HG02642 (cell line): ENCODE measurements around the gene SOX9.
"Not testable (repeated sequence)": the region's sequence is repeated elsewhere in the genome, so short reads cannot be mapped to it uniquely, and the experiment has no call there.

Experiments used
- ATAC-seq: cut with Tn5 transposase; IDR thresholded peaks from one replicate; pipeline ENCODE4 v1.9.1; 2021; ENCODE audit warnings: mild to moderate bottlenecking; ENCODE audit not compliant: unreplicated experiment, poor library complexity

The SOX9 gene

DNA sequence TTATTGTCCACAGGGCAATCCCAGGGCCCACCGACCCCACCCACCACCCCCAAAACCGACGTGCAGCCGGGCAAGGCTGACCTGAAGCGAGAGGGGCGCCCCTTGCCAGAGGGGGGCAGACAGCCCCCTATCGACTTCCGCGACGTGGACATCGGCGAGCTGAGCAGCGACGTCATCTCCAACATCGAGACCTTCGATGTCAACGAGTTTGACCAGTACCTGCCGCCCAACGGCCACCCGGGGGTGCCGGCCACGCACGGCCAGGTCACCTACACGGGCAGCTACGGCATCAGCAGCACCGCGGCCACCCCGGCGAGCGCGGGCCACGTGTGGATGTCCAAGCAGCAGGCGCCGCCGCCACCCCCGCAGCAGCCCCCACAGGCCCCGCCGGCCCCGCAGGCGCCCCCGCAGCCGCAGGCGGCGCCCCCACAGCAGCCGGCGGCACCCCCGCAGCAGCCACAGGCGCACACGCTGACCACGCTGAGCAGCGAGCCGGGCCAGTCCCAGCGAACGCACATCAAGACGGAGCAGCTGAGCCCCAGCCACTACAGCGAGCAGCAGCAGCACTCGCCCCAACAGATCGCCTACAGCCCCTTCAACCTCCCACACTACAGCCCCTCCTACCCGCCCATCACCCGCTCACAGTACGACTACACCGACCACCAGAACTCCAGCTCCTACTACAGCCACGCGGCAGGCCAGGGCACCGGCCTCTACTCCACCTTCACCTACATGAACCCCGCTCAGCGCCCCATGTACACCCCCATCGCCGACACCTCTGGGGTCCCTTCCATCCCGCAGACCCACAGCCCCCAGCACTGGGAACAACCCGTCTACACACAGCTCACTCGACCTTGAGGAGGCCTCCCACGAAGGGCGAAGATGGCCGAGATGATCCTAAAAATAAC, 3.0 kb downstream of the SOX9 start:
- ATAC-seq: no peak

DNA sequence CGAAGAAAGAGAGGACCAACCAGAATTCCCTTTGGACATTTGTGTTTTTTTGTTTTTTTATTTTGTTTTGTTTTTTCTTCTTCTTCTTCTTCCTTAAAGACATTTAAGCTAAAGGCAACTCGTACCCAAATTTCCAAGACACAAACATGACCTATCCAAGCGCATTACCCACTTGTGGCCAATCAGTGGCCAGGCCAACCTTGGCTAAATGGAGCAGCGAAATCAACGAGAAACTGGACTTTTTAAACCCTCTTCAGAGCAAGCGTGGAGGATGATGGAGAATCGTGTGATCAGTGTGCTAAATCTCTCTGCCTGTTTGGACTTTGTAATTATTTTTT, 3.6 kb downstream of the SOX9 start:
- ATAC-seq: no peak

DNA sequence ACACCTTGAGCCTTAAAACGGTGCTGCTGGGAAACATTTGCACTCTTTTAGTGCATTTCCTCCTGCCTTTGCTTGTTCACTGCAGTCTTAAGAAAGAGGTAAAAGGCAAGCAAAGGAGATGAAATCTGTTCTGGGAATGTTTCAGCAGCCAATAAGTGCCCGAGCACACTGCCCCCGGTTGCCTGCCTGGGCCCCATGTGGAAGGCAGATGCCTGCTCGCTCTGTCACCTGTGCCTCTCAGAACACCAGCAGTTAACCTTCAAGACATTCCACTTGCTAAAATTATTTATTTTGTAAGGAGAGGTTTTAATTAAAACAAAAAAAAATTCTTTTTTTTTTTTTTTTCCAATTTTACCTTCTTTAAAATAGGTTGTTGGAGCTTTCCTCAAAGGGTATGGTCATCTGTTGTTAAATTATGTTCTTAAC, 4.4 kb downstream of the SOX9 start:
- ATAC-seq: no peak

DNA sequence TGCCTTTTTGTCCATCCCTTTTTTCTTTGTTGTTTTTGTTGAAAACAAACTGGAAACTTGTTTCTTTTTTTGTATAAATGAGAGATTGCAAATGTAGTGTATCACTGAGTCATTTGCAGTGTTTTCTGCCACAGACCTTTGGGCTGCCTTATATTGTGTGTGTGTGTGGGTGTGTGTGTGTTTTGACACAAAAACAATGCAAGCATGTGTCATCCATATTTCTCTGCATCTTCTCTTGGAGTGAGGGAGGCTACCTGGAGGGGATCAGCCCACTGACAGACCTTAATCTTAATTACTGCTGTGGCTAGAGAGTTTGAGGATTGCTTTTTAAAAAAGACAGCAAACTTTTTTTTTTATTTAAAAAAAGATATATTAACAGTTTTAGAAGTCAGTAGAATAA, 4.9 kb downstream of the SOX9 start:
- no peak for ATAC-seq

DNA sequence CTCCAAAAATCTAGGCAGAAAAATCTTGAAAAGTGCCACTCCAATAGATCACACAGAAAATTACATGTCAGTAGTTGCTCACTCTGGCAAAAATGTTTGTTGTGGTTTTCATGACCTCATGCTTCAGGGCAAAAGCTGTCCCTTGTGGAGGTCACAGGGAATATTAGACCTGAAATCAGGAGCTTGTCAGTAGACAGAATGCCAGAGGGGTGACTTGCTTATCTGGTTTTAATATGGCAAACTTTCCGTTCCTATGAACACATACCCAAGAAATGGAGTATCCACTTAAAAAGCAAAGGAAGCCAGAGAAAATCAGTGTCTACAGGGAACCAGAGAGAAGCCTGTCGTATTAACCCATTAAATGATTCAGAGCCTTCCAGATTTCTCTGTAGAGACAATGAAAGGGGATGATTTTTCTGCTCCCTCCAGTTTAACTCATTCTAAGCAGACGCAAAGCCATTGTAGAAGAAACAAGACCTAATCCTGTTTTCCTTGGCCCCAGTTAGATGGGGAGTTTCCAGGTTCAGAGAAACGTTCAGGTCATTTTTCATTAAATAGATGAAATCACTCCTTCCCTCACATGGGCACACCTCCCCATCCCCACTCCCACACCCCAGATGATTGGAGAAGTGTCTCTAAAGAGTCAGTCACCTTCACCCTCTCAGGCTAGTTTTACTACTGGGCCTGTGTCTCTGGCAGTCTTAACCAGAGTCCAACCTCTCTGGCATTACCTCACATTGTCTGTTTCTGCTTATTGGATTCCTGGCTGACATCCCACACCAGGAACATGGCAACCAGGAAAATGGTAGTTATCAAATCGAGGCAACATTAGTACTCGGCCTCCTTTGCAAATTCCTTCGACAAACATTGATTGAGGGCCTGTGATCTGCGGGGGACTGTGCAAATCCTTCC, 6.0 kb downstream of the SOX9 start:
- no peak for ATAC-seq

DNA sequence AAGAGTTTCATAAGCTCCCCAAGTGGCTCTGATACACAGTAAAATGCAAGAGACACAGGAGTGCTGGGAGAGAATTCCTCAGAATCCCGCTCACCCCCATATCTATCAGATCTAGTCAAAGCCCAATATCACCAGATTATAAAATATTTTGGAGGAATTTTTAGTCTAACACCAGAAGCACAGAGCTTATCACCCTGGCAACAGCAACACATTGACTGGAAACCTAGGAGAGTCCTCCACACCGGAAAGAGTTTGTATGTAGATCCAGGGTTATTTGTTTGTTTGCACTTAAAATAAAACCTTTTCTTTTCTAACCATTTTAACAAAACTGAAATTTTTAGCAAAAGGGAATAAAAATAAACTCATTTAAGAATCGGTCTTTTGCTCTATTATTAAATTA, 7.2 kb downstream of the SOX9 start:
- no peak for ATAC-seq

DNA sequence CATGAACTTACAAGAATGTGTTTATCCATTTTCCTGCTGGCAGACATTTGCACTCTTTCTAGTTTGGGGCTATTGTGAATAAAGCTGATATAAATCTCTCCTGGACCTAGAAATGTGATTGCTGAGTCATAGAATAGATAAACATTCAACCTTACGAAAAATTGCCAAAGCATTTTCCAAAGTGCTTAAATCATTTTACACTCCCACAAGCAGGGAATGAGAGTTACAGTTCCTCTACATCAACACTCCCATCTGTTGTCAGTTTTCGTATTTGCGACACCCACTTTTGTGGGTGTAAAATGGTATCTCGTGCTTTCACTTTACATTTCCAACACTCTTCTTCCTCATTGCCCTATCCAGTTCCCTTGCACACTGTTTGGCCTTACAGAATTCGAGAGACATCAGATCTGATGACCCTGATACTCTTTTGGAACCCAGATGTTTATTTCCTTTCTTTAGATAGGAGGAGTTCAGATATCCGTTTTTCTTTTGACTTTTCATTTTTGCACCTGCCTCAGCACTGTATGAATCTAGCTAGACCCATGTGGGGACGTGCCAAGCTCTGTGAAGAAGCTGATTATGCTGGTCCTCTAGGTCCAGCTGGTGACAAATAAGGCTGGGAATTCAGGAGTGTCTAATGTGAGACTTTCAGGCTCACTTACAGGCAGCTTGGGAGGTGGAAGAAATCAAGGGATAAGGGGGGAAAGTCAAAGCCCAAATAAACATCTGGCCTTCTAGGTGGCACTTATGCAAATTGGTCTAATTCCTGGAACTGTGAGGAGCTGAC, 14.0 kb downstream of the SOX9 start:
- ATAC-seq: no peak

DNA sequence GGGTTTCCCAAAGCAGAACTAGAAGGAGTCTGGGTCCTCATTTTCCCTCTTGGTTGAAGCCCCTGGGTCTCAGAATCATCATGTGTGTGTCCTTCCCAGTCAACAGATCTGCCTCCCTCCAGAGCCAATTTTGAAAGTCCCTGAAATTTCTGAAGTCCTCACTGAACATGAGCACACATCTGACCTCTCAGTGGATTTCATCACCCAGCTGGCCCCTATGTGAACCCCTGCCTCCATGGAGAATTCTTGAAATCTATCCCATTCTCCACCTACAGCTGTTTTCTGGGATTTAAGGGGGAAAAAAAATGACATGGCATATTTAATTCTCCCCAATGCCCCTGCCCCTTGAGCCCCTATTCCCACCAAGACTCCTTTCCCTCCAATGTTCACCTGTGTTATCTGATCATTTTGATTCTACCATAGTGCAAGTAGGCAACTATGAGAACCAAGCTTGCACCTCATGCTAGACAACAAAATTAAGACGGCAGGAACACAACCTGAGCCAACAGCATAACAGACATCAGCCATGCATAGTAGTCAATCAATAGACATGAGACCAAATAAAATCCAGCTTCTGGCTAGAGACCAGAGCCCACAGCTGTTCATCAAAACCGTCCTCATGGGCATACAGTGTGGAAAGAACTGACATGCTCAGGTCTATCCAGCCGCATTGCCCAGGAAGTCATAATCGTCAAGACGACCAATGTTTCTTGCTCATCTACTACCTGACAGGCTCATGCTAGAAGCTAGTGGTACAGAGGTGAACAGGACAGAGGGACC, 14.9 kb downstream of the SOX9 start:
- ATAC-seq: no peak

DNA sequence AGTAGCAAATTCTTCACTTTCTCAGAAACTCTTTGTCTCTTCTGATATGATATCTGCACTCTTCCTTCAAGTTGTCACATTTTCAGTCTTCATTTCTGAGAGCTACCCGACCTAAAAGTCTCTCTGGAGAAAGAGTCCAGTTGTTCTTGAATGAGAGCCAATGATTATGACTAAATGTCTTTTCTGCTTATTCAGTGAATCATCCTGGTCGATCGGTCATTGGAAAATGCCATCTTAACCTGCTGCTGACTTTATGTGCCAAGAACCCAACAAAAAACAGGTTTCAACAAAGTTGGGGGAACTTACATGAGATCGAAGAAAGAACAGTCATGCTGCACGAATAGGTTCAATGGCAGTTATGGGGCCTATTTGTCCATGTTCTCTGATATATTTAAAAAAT, 15.9 kb downstream of the SOX9 start:
- no peak for ATAC-seq

DNA sequence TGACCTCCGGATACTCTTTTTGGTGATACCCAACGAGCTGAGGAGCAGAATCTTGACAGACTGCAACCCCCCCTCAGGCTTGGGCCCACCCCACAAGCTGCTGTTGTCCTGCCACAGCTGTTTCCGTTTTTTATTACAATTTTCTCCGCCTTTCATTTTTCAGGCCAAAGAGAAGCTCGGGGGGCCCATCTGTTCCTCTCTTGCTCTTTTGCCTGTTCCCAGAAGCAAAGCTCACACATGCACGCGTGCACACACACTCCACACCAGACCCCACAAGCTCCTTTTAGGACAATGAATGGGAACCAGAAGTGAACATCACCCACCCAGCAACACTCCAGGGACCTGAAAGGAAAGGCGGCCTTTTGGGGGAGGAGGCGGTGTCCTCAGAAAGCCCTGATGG, 16.3 kb downstream of the SOX9 start:
- no peak for ATAC-seq

DNA sequence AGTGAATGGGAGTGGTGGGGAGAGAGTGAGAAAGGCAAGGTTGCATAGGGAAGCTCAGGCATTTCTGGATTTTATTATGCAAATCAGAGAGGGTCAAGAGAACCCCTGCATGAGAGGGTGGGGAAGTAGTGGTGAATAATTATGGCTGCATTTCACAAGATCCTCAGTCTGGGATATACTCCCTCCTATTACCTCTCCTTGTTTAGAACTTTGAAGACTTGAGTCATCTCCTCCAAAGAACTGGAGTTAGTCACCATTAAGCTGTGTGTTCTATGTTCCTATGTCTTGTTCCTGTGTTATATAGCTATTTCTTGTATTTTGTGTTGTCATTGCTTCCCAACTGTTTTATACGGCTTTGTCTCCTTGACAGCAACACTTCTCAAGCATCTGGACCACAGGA, 18.4 kb downstream of the SOX9 start:
- no peak for ATAC-seq

DNA sequence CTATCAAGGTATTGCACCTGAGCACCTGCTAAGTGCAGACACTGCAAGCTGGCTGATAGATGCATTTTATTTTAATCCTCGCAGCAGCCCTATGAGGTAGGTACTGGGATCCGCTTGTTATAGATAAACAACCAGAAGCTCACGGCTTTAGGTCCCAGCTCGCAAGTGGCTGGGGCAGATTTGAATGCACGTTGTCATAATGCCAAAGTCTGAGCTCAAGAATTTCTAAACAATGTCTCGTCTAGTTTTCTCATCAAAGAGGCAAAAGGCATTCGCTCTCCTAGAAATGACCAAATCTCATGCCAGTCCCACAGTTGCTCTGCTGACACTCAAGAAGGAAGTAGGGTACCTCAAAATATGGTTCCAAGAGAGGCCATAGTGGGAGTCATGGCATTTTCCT, 20.5 kb downstream of the SOX9 start:
- ATAC-seq: no peak

DNA sequence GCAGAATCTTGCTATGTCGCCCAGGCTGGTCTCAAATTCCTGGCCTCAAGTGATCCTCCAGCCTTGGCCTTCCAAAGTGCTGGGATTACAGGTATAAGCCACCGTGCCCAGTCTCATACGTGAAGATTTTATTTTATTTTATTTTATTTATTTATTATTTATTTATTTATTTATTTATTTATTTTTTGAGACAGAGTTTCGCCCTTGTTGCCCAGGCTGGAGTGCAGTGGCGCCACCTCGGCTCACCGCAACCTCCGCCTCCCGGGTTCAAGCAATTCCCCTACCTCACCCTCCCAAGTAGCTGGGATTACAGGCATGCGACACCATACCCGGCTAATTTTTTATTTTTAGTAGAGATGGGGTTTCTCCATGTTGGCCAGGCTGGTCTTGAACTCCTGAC, 21.3 kb downstream of the SOX9 start:
- not testable (repeated sequence) for ATAC-seq

DNA sequence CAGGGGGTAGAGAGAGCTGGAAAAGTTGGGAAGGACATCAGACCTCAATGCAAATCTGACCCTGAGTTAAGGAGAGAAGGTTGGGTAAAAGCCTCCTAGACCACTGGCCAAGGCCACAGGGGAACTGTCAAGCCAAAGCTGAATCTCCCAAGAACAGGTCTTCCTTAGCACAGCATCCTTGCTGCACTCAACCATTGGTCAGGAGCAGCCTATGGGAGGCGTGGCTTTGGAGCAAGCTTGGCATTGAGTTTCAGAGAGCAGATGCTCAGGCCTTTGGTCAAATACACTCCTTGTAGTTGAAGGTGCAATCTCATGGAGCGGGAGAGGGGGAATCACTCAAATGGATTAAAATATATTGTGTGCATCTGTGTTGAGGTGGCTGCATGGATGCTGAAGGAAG, 21.8 kb downstream of the SOX9 start:
- no peak for ATAC-seq

DNA sequence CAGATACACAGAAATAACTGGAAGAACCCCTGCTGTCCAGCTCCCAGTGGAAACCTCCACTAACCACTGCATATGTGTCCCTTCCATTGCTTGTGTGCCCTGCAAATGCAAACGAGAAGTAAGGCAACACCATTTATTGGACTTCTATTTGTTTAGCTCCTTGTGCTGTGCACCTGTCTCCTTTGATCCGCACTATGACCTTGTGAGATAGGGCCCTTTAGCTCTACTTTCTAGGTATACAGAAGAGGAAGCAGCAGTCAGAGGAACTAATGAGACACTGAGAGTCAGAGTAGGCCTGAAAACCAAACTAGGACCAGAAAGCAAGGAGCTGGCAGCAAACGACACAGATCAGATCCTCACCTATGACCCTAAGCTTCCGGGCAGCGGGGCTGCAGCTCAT, 22.4 kb downstream of the SOX9 start:
- ATAC-seq: no peak

DNA sequence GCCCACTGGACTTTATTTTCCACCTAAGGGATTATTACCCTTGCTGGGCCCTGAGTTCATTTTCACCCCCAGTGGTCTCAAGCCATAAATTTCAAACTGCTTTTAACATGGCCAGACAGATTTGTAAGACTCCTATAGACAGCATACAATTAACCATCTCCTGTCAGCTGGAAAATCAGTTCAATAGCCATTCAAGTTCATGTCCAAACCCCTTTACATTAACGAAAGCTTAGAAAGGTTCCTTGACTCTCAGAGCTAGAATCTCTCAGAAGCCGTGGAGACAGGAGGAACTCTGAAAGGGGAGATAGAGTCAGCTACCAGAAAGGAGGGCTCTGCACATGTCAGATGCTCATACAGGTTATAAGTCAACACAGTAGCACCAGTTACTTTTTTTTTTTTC, 23.3 kb downstream of the SOX9 start:
- ATAC-seq: no peak

DNA sequence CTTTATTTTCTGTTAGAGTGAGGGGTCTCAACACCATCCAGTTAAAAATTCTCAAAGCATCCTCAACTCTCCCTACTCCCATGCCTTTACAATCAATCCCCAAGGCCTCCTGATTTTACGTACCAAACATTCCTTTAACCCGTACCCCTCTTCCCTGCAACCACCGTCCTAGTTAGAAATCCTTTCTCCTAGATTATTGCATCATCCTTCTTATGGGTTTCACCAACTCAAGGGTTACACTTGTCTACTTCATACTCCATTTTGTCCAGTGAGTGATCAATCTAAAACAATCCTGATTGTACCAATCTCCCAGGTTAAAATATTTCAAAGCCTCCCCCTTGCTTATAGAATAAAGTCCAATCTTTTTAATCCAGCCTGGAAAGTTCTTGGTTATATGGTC, 24.7 kb downstream of the SOX9 start:
- ATAC-seq: no peak

DNA sequence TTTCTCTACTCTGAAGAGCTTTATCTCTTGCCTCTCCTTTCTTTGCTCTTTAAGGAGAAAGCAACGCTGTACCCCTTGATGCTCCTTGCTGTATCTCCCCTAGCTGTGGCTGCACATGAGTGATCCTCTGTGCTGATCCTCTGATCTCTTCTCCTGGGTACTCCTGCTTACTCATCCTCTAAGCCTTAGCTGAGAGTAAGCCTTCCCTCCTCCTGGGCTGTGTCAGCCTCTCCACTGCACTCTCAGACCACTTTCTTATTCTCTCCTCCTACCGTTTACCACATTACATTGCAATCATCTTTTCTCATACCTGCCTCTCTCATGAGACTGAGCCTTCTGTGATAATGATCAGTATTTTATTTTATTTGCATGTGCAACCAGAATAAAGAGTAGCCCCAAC, 25.1 kb downstream of the SOX9 start:
- no peak for ATAC-seq

DNA sequence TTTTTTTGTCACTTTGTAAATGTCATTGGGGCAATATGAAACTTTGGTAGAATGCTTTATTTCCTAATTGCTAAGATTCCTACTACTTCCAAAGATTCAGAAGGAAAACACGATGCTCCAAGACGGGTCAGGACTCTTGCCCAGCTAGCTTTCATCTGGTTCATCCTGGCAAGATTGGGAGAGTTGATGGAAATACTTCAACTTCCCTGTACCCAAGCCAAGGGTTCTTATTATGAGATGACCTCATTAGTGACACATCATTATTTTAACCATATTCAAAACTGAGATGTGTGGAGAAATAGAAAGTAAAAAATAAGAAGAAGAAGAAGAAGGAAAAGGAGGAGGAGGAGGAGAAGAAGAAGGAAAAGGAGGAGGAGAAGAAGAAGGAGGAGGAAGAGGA, 25.6 kb downstream of the SOX9 start:
- ATAC-seq: no peak
